Suppressor macrophage treated with lipopolysaccharide for 1 hour (primary cell): Measurements from ENCODE around the gene PFKFB4.
"Not testable (repeated sequence)": the region's sequence is repeated elsewhere in the genome, so short reads cannot be mapped to it uniquely, and the experiment has no call there.

ENCODE experiments used
- DNase-seq, 3 donors: peaks; one replicate each; pipeline ENCODE4 v3.0.0-alpha.2; 2020 to 2022

PFKFB4 gene

DNA sequence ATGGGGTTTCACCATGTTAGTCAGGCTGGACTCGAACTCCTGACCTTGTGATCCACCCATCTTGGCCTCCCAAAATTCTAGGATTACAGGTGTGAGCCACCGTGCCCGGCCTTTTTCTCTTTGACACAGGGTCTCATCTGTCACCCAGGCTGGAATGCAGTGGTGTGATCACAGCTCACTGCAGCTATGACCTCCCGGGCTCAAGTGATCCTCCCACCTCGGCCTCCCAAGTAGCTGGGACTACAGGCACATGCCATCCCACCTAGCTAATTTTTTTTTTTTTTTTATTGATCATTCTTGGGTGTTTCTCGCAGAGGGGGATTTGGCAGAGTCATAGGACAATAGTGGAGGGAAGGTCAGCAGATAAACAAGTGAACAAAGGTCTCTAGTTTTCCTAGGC lies 73.8 kb downstream of the PFKFB4 start:
- DNase-seq = not testable (repeated sequence)

DNA sequence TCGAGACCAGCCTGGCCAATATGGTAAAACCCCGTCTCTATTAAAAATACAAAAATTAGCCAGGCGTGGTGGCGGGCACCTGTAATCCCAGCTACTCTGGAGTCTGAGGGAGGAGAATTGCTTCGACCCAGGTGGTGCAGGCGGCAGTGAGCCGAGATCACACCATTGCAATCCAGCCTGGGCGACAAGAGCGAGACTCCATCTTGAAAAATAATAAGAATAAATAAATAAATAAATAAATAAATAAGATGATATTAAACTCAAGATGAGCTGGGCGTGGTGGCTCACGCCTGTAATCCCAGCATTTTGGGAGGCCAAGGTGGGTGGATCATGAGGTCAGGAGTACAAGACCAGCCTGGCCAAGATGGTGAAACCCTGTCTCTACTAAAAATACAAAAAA lies 75.7 kb downstream of the PFKFB4 start:
- DNase-seq = not testable (repeated sequence)

DNA sequence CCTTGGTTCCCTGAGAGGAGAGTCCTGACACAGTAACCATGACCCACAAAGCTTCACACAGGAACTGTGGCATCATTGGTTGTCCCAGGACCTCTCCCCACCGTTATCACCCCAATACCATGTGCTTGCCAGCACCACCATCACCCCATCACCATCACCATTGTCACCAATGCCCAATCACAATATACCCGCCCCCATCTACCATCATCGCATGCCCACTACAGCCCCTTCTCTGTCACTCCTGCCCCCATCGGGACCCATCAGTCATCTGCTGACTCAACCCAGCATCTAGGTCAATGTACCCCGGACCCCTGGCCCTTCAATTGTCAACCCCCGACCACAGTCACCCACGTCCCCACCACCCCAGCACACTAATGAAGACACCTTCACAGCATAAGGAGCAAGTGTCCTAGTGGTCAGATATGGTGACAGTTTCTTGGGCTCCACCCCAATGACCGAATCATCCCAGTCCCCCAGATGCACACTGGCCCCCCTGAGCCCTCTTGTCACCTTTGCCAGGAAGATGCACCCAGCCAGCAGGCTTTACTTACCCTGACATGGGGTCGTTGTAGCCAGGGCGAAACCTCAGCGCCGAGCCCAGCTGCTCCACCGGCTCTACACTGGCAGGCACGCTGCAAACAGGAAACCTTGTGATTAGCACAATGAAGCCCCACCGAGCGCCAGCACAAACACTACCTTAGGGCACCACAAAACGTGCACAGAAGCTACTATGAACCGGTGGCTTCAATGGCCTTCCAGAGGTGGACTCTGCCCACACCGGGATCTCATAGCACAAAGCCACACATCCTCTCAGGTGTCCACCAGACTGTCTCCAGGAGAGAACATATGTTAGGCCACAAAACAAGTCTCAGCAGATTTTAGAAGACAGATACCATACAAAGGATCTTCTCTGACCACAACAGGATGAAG lies 77.7 kb downstream of the PFKFB4 start:
- DNase-seq = no peak

DNA sequence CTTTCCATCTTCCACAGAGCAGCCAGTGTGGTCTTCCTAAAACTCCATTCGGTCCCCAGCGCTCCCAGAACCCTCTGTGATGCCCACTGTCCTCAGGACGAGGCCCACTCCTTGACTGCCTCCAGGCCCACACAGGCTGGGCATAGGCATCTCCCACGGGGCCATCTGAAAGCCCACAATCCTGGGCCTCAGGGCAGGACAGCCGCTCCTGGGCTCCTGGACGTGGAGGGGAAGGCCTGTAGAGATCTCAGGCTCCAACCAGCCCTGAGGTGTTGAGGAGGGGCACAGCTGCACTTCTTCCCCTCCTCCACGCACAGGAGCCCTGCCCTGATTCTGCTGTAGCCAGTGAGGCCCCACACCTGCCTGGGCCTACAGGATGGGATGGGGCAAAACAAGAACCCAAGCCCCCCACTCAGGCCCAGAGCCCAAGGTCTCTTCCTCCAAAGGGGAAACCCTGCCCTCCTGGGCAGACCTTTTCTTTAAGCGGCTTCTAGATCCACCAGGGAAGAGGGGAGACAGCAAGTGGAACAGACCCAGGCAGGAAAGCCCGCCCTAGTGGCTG lies 78.6 kb downstream of the PFKFB4 start:
- DNase-seq = no peak

DNA sequence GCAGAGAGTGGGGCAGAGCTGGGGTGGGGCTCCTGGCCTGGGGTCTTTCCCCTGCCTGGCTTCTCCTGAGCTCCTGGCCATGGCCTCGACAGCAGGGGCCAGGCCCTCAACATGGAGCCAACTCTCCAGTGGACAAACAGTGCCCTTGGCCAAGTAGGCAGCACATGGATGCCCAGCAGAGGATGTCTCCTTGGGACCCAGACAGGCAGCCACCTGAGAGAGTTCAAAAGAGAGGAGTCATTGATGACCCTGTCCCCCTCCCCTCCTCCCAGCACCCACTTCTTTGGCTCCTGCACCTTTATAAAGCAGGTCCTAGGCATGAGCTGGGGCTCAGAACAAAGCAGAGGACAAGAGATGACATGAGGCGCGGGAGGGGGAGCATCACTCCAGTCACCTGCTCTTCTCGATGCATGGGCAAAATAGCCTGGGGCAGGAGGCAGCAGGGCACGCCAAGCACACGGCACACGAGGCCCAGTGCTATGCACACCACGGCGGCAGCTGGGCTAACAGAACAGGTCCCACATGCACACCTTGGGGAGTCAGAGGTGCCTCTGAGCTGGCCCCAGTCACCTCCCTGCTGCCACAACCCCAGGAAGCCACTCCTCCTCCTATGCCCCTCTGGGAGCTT lies 80.1 kb downstream of the PFKFB4 start:
- DNase-seq = no peak

DNA sequence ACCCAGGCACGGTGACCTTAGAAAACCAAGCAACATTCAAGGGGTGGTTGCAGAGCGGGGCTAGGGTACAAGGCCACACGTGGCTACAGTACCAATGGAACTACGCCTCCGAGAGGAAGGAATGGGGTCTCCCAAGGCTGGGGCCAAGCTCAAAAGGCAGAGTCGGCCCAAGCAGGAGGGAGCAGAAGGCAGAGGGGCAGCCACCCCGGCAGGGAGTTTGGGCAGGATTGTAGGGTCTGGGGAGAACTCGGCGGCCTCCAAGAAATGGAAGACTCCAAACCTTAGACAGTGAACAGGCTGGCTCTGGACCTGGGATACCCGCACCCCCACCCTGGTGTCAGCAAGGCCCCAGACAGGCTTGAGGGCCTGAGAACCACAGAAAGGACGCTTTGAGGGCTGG lies 81.4 kb downstream of the PFKFB4 start:
- DNase-seq = no peak

DNA sequence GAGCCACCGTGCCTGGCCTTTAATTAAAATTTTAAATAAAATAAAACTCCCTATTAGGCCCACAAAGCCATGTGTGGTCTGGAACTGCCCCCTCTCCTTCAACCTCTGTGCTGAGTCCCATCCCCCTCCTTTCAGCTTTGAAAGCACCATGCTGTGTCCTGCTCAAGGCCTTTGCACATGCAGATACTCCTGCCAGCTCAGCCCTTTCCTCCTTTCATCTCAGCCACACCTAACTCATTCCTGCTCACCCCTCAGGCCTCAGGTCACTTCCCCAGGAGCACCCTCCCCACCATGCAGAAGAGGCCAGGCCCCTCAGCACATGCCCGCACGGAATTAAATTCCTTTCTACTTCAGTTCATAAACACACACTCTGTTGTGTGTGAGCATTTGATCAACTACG lies 82.0 kb downstream of the PFKFB4 start:
- no peak for DNase-seq

DNA sequence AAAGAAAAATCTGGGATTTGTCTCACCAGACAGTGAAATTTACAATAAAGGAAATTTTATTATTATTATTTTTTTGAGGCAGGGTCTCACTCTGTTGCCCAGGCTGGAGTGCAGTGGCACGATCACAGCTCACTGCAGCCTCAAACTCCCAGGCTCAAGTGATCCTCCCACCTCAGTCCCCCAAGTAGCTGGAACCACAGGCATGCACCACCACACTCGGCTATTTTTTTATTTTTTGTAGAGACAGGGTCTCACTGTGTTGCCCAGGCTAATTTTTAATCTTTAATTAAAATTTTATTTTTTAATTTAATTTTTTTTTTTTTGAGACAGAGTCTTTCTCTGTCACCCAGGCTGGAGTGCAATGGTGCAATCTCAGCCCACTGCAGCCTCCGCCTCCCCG lies 82.6 kb downstream of the PFKFB4 start:
- not testable (repeated sequence) for DNase-seq

DNA sequence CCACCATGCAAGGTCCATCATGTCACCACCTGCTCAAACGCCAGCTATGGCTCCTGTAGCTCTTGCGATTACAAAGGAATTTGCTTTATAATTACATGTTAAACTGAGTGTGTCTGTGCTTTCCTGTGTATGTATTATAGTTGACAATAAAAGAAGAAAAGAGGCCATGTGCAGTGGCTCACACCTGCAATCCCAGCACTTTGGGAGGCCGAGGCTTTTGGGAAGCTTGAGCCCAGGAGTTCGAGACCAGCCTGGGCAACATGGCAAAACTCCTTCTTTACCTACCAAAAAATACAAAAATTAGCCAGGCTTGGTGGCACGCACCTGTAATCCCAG lies 83.0 kb downstream of the PFKFB4 start:
- DNase-seq = no peak

DNA sequence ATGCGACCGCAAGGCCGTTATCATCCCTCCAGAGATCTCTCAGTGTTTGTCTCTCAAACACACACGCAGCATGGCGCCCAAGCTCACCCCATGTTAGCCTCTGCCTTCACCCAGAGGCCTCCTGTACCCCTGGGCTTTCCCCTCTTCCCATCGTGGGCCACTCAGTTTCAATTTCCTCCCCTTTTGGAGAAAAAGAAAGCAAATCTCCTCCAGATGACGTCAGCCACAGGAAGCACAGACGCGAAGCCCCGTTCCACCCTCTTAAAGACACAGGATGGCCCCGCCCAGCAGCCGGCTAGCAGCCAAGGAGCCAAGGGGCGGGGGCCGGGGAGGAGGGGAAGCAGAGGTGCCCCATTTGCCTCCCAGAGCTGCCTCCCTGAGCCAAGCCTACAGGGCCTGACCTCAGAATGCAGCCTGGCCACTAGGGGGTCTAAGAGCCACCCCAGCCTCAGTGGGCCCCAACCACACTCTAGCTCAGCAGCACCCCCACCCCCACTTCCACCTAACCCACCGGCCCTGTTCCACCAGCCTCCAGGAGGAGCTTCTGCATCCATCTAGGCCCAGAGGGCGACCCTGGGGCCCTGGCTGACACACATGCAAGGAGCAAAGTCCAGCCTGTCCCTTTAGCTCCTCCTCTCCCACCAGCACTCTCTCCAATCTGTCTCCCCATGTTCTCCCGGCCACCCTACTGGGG lies 83.5 kb downstream of the PFKFB4 start:
- peak; percentile 98 to 100 (median 99) for DNase-seq

DNA sequence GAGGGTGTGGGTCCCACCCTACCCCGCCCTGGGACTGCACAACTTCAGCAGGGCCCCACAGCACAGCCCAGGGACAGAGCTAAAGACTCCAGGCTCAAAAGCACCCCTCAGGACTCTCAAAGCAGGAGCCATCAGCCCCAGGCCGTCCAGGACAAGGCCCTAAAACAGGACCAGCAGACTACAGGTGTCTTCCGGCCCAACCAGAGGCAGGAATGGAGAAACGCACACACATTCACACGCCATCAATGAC lies 84.0 kb downstream of the PFKFB4 start:
- peak in 2 of 3 donors; percentile 42 to 51 for DNase-seq

DNA sequence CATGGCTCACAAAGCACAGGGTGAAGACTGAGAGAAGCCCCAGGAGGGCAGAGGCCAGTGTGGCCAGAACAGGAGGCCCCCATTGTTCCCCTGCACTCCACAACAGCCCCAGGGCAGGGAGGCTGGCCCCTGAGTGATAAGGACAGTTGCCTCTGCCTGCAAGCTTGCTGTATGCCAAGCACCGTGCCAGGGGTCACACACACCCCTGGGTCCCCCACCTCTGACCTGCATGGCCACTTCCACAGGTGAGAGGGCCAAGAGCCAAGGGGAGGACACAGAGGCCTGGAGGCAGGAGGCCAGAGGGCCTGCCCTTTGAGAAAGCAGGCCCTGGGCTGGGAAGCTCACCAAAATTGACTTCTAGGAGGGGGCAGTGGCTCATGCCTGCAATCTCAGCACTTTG lies 86.3 kb downstream of the PFKFB4 start:
- no peak for DNase-seq

DNA sequence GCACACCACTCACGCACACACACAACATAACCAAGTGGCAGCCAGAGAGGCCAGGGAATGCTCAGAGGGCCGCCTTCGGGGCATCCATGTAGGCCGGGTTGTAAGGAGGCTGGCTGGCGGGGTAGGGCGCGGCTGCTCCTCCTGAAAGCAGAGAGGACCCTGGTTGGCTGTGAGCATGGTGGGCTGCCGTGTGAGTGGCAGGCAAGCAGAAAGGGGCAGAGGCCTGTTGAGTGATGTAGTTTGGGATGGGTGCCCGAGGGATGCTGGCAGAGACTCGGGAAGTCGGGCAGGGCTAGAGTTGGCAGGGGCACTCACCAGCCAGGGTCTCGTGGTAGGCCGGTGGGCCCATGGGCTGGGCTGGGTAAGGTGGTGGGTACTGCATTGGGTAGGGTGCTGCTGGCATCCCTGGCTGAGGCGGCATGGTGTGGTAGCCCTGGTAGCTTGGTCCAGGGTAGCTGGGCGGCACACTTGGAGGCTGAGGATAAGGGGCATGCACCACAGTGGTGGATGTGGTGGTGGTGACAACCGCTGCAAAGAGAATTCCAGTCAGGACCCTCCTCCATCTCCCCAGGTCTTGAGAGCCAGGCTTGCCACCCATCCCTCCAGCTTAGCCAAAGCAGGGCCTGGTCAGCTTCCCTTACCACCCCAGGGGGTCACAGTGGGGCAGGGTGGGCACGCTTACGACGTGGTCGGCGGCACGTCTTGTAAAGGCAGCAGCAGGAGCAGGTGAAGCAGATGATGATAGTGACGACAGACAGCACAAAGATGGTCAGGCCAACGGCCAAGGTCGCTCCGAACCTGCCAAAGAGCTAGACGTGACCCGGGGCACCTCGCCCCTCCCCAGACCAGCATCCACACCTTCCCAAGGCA lies 87.3 kb downstream of the PFKFB4 start:
- DNase-seq = no peak

DNA sequence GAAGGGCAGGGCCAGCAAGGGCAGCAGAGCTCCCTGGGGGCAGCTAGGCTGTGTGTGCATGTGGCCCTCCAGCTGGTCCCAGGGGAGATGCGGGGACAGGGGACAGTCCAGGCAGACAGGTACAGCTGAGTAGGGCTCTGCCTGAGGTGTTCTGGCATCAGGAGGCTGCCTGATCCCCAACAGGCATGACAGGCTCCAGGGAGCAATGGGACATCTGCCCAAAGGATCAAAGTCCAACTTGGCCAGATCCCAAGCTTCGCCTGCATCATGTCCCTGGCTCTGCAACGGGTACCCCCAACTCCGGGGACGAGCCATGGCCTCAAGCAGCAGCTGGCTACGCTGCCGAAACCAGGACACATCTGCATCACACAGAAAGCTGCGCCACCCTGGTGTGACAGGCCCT lies 88.3 kb downstream of the PFKFB4 start:
- DNase-seq = no peak
